ENCODE measurements around the gene ECHDC3. TPM values are rescaled to one million over a fixed set of nuclear protein-coding genes. Genes with fewer than 3 reads are reported as not detected.

ECHDC3 gene
- polyA plus RNA-seq, 1 of the 3 experiments (the other 2 are of a cell fraction) = 13.5 TPM

DNA sequence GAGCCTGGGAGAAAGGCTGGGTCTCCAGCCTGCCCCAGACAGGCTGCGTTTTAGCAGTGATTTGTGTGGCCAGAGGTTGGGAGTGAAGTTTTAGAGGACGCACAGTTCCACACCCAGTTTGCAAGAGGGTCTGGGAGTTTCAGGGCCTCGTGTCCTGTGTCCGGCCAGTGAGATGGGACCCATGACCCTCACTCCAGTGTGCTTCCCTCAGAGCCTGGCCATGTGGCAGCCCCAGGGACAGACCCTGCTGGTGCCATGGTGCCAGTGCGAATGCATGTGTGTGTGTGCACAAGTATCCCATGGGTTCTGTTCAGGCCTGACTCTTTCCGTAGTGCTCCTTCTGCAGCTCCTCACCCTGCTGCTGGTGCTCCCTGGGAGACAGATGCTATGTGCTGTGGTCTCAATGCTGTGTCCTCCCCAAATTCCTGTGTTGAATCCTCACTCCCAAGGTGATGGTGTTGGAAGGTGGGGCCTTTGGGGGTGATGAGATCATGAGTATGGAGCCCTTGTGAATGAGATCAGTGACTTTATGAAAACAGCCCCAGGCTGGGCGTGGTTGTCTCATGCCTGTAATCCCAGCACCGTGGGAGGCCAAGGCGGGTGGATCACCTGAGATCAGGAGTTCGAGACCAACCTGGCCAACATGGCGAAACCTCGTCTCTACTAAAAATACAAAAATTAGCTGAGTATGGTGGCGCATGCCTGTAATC is 16.5 kb downstream of the ECHDC3 start:
- H3K36me3 ChIP-seq (replicated peaks in 1 of 2; ENCODE audit: control insufficient read depth in 1 of 2, insufficient read depth in 2 of 2, low read length in 1 of 2) = no peaks in the 10 kb centered on the region
- H3K4me1 ChIP-seq (ENCODE audit: control insufficient read depth in 1 of 2, insufficient read depth in 2 of 2, low read depth in 1 of 2, low read length in 1 of 2) = peaks cover 10 to 13% of the 10 kb centered on the region in 2 experiments; a peak in 2 of 4 replicates
- H2AFZ ChIP-seq (ENCODE audit: low read depth) = no peak overlapping the region
- CTCF ChIA-PET = interaction anchor here (0.6 to 3.6 kb wide), 38 partner anchors 7 to 963 kb away, joined by 3 to 55 read pairs (median 5); no protein-coding TSS in a partner anchor
- no peaks in the 10 kb centered on the region for H3F3A ChIP-seq (replicated peaks; ENCODE audit: insufficient read depth)
- H3K27me3 ChIP-seq (ENCODE audit: insufficient read depth) = no peaks in the 10 kb centered on the region
- POLR2A ChIA-PET = no interaction called here
- H3K4me2 ChIP-seq = no peak overlapping the region
- no peak overlapping the region for H3K4me3 ChIP-seq (ENCODE audit: low read depth in 2 of 2, low read length in 1 of 2)
- DNase-seq = no peak
- no peak overlapping the region; a peak in 1 of 4 replicates for H3K27ac ChIP-seq (ENCODE audit: low read depth in 2 of 2, low read length in 1 of 2)
- H3K79me2 ChIP-seq (ENCODE audit: insufficient read depth) = no peaks in the 10 kb centered on the region
- no peaks in the 10 kb centered on the region for H4K20me1 ChIP-seq (ENCODE audit: insufficient read depth)
- no peak overlapping the region for H3K9ac ChIP-seq
- TF ChIP-seq MXI1 (IDR thresholded peaks at IDR 0.05; ENCODE audit: low read depth, low read length) (no peak), MEF2A (IDR thresholded peaks at IDR 0.05; ENCODE audit: borderline replicate concordance, low read depth) (no peak), ELF1 (IDR thresholded peaks at IDR 0.05) (no peak), YY1 (IDR thresholded peaks at IDR 0.05; ENCODE audit: low read depth) (no peak), NRF1 (IDR thresholded peaks at IDR 0.05; ENCODE audit: low read depth, low read length) (no peak)
- TF ChIP-seq, protein P1, sequence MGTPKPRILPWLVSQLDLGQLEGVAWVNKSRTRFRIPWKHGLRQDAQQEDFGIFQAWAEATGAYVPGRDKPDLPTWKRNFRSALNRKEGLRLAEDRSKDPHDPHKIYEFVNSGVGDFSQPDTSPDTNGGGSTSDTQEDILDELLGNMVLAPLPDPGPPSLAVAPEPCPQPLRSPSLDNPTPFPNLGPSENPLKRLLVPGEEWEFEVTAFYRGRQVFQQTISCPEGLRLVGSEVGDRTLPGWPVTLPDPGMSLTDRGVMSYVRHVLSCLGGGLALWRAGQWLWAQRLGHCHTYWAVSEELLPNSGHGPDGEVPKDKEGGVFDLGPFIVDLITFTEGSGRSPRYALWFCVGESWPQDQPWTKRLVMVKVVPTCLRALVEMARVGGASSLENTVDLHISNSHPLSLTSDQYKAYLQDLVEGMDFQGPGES (IDR thresholded peaks at IDR 0.05; ENCODE audit: low read depth, low read length) = no peak
- WGBS (ENCODE audit: low lambda C conversion rate) = 83% methylated on average over 9 of the region's 13 CpGs
- H3K9me3 ChIP-seq = no peaks in the 10 kb centered on the region
- no peaks in the 10 kb centered on the region for H3K9me2 ChIP-seq

DNA sequence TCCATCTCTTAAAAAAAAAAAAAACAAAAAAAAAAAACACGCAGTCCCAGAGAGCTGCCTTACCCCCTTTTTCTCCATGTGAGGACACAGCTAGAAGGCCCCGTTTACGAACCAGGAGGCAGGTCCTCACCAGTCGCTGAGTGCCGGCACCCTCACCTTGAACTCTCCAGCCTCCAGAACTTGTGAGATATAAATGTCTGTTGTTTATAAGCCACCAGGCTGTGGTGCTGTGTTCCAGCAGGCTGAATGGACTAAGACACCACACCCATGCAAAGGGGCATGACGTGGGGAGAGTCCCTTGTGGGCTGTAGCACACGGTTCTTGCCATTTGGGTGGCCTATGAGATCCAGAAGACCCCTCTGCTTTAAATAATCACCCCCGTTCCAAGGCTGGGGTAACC is 17.2 kb downstream of the ECHDC3 start:
- POLR2A ChIA-PET = no interaction called here
- CTCF ChIA-PET = interaction anchor here (1.3 to 3.6 kb wide), 5 partner anchors 8 to 245 kb away, joined by 4 to 55 read pairs (median 20); no protein-coding TSS in a partner anchor
- no peak overlapping the region for H3K4me3 ChIP-seq (ENCODE audit: low read depth in 2 of 2, low read length in 1 of 2)

More for the DNA sequence above, 17.2 kb downstream of the ECHDC3 start:
- TF ChIP-seq FOXM1 (IDR thresholded peaks at IDR 0.05; ENCODE audit: low read depth) (no peak), SMC3 (IDR thresholded peaks at IDR 0.05; ENCODE audit: low read depth, low read length) (no peak), CHD2 (IDR thresholded peaks at IDR 0.05; ENCODE audit: low read length, partially characterized antibody) (no peak), NRF1 (IDR thresholded peaks at IDR 0.05; ENCODE audit: low read depth, low read length) (no peak), NFIC (IDR thresholded peaks at IDR 0.05; ENCODE audit: borderline replicate concordance) (no peak), ELF1 (IDR thresholded peaks at IDR 0.05) (no peak)
- TF ChIP-seq, protein P2, sequence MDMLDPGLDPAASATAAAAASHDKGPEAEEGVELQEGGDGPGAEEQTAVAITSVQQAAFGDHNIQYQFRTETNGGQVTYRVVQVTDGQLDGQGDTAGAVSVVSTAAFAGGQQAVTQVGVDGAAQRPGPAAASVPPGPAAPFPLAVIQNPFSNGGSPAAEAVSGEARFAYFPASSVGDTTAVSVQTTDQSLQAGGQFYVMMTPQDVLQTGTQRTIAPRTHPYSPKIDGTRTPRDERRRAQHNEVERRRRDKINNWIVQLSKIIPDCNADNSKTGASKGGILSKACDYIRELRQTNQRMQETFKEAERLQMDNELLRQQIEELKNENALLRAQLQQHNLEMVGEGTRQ (IDR thresholded peaks at IDR 0.05; ENCODE audit: borderline replicate concordance, low read depth, low read length) = no peak
- TF ChIP-seq, protein P3, sequence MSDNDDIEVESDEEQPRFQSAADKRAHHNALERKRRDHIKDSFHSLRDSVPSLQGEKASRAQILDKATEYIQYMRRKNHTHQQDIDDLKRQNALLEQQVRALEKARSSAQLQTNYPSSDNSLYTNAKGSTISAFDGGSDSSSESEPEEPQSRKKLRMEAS (IDR thresholded peaks at IDR 0.05; ENCODE audit: low read depth) = no peak
- no peaks in the 10 kb centered on the region for H3K79me2 ChIP-seq (ENCODE audit: insufficient read depth)
- no peak overlapping the region for H3K4me2 ChIP-seq
- H3K4me1 ChIP-seq (ENCODE audit: control insufficient read depth in 1 of 2, insufficient read depth in 2 of 2, low read depth in 1 of 2, low read length in 1 of 2) = peaks cover 10 to 13% of the 10 kb centered on the region in 2 experiments; a peak in 2 of 4 replicates
- 92% methylated on average over 6 of the region's 8 CpGs for whole genome bisulfite sequencing (ENCODE audit: low lambda C conversion rate)
- no peaks in the 10 kb centered on the region for H3K36me3 ChIP-seq (replicated peaks in 1 of 2; ENCODE audit: control insufficient read depth in 1 of 2, insufficient read depth in 2 of 2, low read length in 1 of 2)
- H3K27me3 ChIP-seq (ENCODE audit: insufficient read depth) = no peaks in the 10 kb centered on the region
- no peak overlapping the region for H3K27ac ChIP-seq (ENCODE audit: low read depth in 2 of 2, low read length in 1 of 2)
- H3F3A ChIP-seq (replicated peaks; ENCODE audit: insufficient read depth) = no peaks in the 10 kb centered on the region
- no peak overlapping the region for H3K9ac ChIP-seq
- H3K9me3 ChIP-seq = no peaks in the 10 kb centered on the region
- no peaks in the 10 kb centered on the region for H3K9me2 ChIP-seq
- no peak overlapping the region for H2AFZ ChIP-seq (ENCODE audit: low read depth)
- H4K20me1 ChIP-seq (ENCODE audit: insufficient read depth) = no peaks in the 10 kb centered on the region
- no peak for DNase-seq

Data from SK-N-SH (cell line).